A673 (cell line): ENCODE measurements around the gene YBX2. TPM values are rescaled to one million over a fixed set of nuclear protein-coding genes. Genes with fewer than 3 reads are reported as not detected.

Experiments used
- BruUV-seq: library from RNA; stranded (reverse); fragments of 400-500 nt; replicated peaks from 2 replicates; lab custom pipeline; 2021; lab: Mats Ljungman, UMichigan
- CTCF ChIA-PET: fragments of 300-600 bp; sonication (Branson Sonifier 250); formaldehyde crosslinking; loops from one replicate; lab custom pipeline; 2022; ENCODE audit warnings: antibody characterized with exemption; lab: Charles Lee
- POLR2A ChIA-PET: fragments of 300-600 bp; sonication (Branson Sonifier 250); formaldehyde crosslinking; loops from one replicate; lab custom pipeline; 2022; ENCODE audit warnings: antibody characterized with exemption; ENCODE audit not compliant: low non-redundant PET; lab: Charles Lee
- DNase-seq: peaks from one replicate; pipeline ENCODE4 v3.0.0-alpha.2; 2015; ENCODE audit warnings: low spot score
- H3K27ac ChIP-seq: fragments of 200-600 bp; sonication (generic); 2 replicates; pipeline ENCODE4 v1.5.1; 2016; ENCODE audit warnings: mixed run types, low read depth, mild to moderate bottlenecking, mixed read lengths, antibody characterized with exemption, low read length; ENCODE audit not compliant: poor library complexity, severe bottlenecking
- H3K27me3 ChIP-seq: fragments of 200-600 bp; sonication (generic); replicated peaks from 2 replicates; pipeline ENCODE4 v1.6.1; 2017; ENCODE audit warnings: mixed run types, low read depth, mild to moderate bottlenecking, mixed read lengths, antibody characterized with exemption, low read length; ENCODE audit not compliant: insufficient read depth, poor library complexity
- H3K36me3 ChIP-seq: fragments of 200-600 bp; sonication (generic); 2 replicates; pipeline ENCODE4 v1.6.1; 2016; ENCODE audit warnings: mixed run types, mild to moderate bottlenecking, mixed read lengths, antibody characterized with exemption, low read length; ENCODE audit not compliant: insufficient read depth, poor library complexity, severe bottlenecking
- H3K4me1 ChIP-seq: fragments of 200-600 bp; sonication (generic); 2 replicates; pipeline ENCODE4 v1.6.1; 2017; ENCODE audit warnings: mixed run types, mild to moderate bottlenecking, mixed read lengths, antibody characterized with exemption, low read length; ENCODE audit not compliant: insufficient read depth, poor library complexity, severe bottlenecking
- H3K4me3 ChIP-seq: fragments of 200-600 bp; sonication (generic); 2 replicates; pipeline ENCODE4 v1.5.1; 2016; ENCODE audit warnings: low read depth, mixed run types, mild to moderate bottlenecking, mixed read lengths, low read length; ENCODE audit not compliant: poor library complexity, severe bottlenecking
- H3K9me3 ChIP-seq: fragments of 200-600 bp; sonication (generic); 2 replicates; pipeline ENCODE4 v1.6.1; 2016; ENCODE audit warnings: mixed run types, low read depth, mild to moderate bottlenecking, mixed read lengths, antibody characterized with exemption, low read length; ENCODE audit not compliant: poor library complexity, severe bottlenecking
- EZH2 ChIP-seq: fragments of 200-600 bp; sonication (generic); IDR thresholded peaks from 2 replicates; pipeline ENCODE4 v1.6.1; 2017; ENCODE audit warnings: borderline replicate concordance, low read depth, mild to moderate bottlenecking, mixed read lengths, antibody characterized with exemption, low read length; ENCODE audit not compliant: poor library complexity, severe bottlenecking
- intact Hi-C: fragments of 100-400 bp; cut with micrococcal nuclease; formaldehyde crosslinking; loops from one replicate; pipeline ENCODE4 v1.10.0; 2022; ENCODE audit not compliant: unreplicated experiment
- total RNA-seq: library from RNA; stranded (reverse); gene quantifications from 2 replicates; pipeline ENCODE4 v1.2.3, GENCODE V29; 2021
- TF ChIP-seq, protein P1 (sequence below): fragments of 300-800, 200-600 bp; sonication (generic); conservative IDR thresholded peaks from 2 replicates; pipeline ENCODE4 v1.5.1; 2017; ENCODE audit warnings: low read depth, mild to moderate bottlenecking, antibody characterized with exemption, low read length, moderate library complexity, mixed read lengths

YBX2 gene
- total RNA-seq, 1 experiment from 2014 or later: 0.77 TPM

DNA sequence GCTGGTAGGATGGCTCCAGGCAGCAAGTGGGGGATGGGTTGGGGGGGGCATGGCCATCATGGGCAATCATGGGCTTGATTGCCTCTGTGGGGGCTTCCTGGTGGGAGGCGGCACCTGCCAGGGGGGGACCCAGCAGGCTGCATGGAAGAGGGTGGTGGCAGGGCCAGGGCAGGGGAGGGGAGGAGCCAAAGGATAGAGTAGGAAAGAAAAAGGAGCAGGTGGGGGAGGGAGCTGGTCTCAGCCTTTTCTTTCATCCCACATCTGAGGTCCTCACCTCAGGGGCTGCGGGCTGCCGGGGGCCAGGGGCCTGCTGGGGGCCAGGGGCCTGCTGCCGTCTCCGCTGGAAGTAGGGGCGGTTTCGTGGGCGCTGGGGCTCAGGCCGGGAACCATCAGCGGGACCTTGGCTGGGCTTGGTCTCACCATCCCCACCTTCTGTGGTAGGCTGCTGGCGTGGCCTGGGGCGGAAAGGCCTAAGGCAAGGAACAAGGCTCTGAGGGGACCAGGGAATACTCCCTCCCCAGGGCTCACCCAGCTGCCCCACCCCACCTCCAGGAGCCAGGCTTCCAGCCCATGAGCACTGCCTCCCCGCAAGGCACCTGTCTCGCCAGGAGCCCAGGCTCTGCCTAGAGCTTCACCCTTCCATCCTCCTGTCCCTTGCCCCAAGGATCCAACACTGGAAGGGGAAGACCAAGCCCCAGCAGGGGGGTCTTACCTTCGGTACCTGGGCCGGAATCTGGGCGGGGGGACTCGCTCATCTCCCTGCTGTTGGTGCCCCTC lies 5.0 kb downstream of the YBX2 start:
- no peak for DNase-seq
- Histone ChIP-seq H3K4me1 (peaks cover 8% of the 10 kb centered on the region), H3K27me3 (no peaks in the 10 kb centered on the region), H3K9me3 (no peaks in the 10 kb centered on the region), H3K27ac (no peak overlapping the region), H3K36me3 (no peaks in the 10 kb centered on the region), H3K4me3 (no peak overlapping the region)
- intact Hi-C loops: no loop called here
- no peak for TF ChIP-seq EZH2
- TF ChIP-seq, protein P1, sequence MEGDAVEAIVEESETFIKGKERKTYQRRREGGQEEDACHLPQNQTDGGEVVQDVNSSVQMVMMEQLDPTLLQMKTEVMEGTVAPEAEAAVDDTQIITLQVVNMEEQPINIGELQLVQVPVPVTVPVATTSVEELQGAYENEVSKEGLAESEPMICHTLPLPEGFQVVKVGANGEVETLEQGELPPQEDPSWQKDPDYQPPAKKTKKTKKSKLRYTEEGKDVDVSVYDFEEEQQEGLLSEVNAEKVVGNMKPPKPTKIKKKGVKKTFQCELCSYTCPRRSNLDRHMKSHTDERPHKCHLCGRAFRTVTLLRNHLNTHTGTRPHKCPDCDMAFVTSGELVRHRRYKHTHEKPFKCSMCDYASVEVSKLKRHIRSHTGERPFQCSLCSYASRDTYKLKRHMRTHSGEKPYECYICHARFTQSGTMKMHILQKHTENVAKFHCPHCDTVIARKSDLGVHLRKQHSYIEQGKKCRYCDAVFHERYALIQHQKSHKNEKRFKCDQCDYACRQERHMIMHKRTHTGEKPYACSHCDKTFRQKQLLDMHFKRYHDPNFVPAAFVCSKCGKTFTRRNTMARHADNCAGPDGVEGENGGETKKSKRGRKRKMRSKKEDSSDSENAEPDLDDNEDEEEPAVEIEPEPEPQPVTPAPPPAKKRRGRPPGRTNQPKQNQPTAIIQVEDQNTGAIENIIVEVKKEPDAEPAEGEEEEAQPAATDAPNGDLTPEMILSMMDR: no peak
- no TSS peak for BruUV-seq
- ChIA-PET CTCF (no interaction called here), POLR2A (interaction anchor here (0.6 to 0.7 kb wide), 2 partner anchors 208 to 1818 kb away, joined by 6 to 8 read pairs; no protein-coding TSS in a partner anchor)

DNA sequence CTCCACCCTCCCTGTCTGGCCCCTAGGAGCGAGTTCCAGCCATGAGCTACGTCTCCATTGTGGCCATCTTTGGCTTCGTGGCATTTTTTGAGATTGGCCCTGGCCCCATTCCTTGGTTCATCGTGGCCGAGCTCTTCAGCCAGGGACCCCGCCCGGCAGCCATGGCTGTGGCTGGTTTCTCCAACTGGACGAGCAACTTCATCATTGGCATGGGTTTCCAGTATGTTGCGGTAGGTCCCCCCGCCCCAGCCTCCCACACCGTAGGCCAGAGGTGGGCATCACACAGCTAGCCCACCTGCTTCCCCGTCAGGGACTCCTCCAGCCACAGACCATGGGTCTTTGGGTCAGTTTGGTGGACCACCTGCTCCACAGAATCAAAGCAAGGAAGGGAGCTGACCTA lies 8.8 kb downstream of the YBX2 start:
- DNase-seq: no peak
- ChIA-PET POLR2A (no interaction called here), CTCF (interaction anchor here (0.6 kb wide), 1 partner anchor 91 kb away, joined by 3 read pairs; no protein-coding TSS in a partner anchor)
- H3K9me3 ChIP-seq: no peaks in the 10 kb centered on the region
- no peaks in the 10 kb centered on the region for H3K27me3 ChIP-seq
- BruUV-seq: no TSS peak
- no peaks in the 10 kb centered on the region for H3K36me3 ChIP-seq
- no peak overlapping the region for H3K27ac ChIP-seq
- TF ChIP-seq, protein P1: no peak
- intact Hi-C loops: no loop called here
- no peak overlapping the region for H3K4me3 ChIP-seq
- peaks cover 17% of the 10 kb centered on the region for H3K4me1 ChIP-seq

DNA sequence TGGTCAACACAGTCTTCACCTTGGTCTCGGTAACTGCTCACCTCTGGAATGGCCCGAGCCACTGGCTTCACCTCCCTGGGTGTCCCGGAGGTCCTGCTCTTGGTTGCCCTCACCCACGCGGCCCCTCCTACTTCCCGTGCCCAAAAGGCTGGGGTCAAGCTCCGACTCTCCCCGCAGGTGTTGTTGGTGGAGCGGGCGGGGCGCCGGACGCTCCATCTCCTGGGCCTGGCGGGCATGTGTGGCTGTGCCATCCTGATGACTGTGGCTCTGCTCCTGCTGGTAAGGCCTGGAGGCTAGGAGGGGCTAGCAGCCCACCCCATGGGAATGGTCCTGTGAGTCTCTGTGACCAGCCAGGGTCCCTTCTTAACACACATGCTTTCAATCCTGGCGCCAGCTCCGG lies 9.5 kb downstream of the YBX2 start:
- no peaks in the 10 kb centered on the region for H3K9me3 ChIP-seq
- no peak overlapping the region for H3K4me3 ChIP-seq
- TF ChIP-seq EZH2: no peak
- TF ChIP-seq, protein P1: no peak
- H3K36me3 ChIP-seq: no peaks in the 10 kb centered on the region
- no peak overlapping the region for H3K27ac ChIP-seq
- no peaks in the 10 kb centered on the region for H3K27me3 ChIP-seq
- intact Hi-C loops: no loop called here
- POLR2A ChIA-PET: no interaction called here
- BruUV-seq: no TSS peak
- H3K4me1 ChIP-seq: peaks cover 18% of the 10 kb centered on the region
- CTCF ChIA-PET: interaction anchor here (0.6 to 1.5 kb wide), 2 partner anchors 12 to 90 kb away, joined by 3 to 7 read pairs; no protein-coding TSS in a partner anchor
- DNase-seq: no peak
